Urinary bladder (tissue), 4 donors: ENCODE results near the gene ARMC2. TPM values are rescaled to one million over a fixed set of nuclear protein-coding genes. Genes with fewer than 3 reads are reported as not detected.
"Not testable (repeated sequence)": the region's sequence is repeated elsewhere in the genome, so short reads cannot be mapped to it uniquely, and the experiment has no call there.

Source experiments
- DNase-seq: peaks from one replicate; pipeline ENCODE4 v3.0.0-alpha.2; 2015; ENCODE audit errors: extremely low spot score
- H3K27ac ChIP-seq: one replicate; pipeline ENCODE4 v1.5.1; 2013; ENCODE audit warnings: low read depth, mild to moderate bottlenecking, moderate library complexity
- H3K36me3 ChIP-seq: one replicate; pipeline ENCODE4 v1.6.1; 2013; ENCODE audit warnings: mild to moderate bottlenecking, moderate library complexity; ENCODE audit not compliant: insufficient read depth
- H3K4me1 ChIP-seq: one replicate; pipeline ENCODE4 v1.6.1; 2013; ENCODE audit warnings: mild to moderate bottlenecking, moderate library complexity; ENCODE audit not compliant: insufficient read depth
- H3K4me3 ChIP-seq: one replicate; pipeline ENCODE4 v1.5.1; 2013; ENCODE audit warnings: low read depth, low read length
- WGBS: extraction: QIAGEN DNeasy Blood & Tissue Kit; methylation state at CpG from one replicate; pipeline ENCODE4 v1.1.7; 2013; 5-methylcytosine and 5-hydroxymethylcytosine counted together
- polyA plus RNA-seq: library from polyadenylated mRNA; stranded (reverse); fragments of 200-250 nt; gene quantifications from one replicate; pipeline ENCODE4 v1.2.3, GENCODE V29; 2013
- total RNA-seq: library from RNA; depleted of rRNA; stranded (reverse); fragments of >200 nt; gene quantifications from one replicate; pipeline ENCODE4 v1.2.3, GENCODE V29; 2014
- donor health status: healthy with polysubstance abuse.
- donor health status: healthy.

Gene ARMC2
- total and polyA plus RNA-seq, 2 donors, result 2.4 to 7.2 TPM

DNA sequence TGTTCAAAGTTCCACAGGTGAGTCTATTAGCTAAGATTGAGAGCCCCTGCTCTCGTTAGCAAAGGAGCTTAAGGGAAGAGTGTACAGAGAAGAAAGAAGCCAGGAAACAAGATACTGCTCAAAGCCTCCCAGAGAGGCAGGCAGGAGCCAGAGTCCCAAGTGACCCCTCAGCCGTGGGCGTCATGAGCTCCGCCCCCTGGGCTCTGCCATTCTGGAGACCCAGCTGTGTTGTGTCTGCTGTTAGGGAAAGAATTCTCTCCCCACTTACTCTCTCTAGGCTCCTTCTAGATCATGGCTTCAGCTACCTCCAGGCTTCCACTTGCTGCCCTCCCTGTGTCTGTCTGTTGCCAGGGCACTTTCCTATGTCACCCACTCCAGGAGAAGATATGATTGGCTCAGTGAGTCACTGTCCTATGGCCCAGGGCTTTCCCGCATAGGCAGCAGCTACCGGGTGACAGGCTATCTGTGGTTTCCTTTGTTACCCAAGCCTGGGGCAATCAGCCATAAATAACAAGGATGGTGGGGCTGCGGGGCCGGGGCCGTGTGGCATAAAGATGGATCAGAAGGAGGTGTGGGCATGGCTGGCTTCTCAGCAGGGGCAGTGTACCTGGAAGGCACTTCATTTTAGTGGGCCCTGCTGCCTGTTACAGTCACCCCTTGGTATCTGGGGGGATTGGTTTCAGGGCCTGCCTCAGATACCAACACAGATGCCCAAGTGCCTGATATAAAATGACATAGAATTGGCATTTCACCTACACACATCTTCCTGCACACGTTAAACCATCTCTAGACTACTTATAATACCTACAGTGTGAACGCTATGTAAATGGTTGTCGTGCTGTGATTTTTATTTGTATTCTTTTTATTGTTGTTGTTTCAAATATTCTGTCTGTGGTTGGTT, 118.9 kb downstream of the ARMC2 start:
- no peak overlapping the region for H3K27ac ChIP-seq

DNA sequence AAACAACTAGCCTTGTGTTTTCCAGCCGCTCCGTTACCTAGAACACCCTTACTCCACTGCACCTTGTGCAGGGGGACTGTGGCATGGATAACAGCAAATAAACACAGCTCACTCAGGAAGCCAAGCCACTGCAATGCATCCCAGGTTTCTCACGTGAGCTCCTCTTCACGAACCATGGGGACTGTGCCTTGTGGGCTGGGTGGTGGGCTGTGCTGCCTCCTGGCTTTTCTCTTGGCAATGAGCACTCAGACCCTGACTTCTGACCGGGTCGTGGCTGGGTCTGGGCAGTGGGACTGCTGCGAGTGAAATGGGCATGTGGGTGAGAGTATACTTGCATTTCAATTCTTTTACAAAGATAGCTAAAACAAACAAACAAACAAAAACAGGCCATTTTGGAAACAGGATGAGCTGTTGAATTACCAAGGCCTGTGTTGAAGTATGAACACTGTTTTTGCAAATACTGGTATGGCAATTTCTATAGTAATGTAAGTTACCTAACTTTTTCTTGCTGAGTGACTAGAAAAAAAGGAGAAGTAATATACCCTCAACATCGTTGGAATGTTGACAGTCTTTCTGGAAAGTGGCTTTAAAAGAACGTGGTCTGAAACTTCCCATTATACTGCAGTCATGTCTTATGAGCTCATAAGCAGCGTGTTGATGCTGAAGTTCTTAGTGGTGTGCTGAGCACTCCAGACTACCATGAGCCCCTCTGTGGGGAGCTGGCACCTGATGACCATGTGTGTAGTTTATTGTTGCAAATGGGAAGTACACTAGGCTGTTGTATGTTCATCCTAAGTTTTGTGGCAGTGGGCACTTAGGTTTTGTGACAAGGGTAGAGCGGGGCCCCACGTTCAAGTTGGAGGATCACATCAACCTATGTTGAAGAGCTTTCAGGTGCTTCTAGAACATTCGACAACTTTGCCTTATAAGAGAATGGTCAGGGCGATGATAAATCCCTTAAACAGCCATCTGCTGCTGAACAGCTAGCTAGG, 120.4 kb downstream of the ARMC2 start:
- H3K36me3 ChIP-seq, result no peaks in the 10 kb centered on the region
- H3K4me1 ChIP-seq, result no peaks in the 10 kb centered on the region
- DNase-seq, result no peak
- WGBS, result 85% methylated on average over 14 of the region's 14 CpGs
- H3K27ac ChIP-seq, result no peak overlapping the region
- H3K4me3 ChIP-seq, result no peak overlapping the region

More for the DNA sequence above, 118.9 kb downstream of the ARMC2 start:
- Histone ChIP-seq H3K36me3 (no peaks in the 10 kb centered on the region), H3K4me3 (no peak overlapping the region), H3K4me1 (no peaks in the 10 kb centered on the region)
- 69% methylated on average over 12 of the region's 12 CpGs for WGBS
- no peak for DNase-seq

DNA sequence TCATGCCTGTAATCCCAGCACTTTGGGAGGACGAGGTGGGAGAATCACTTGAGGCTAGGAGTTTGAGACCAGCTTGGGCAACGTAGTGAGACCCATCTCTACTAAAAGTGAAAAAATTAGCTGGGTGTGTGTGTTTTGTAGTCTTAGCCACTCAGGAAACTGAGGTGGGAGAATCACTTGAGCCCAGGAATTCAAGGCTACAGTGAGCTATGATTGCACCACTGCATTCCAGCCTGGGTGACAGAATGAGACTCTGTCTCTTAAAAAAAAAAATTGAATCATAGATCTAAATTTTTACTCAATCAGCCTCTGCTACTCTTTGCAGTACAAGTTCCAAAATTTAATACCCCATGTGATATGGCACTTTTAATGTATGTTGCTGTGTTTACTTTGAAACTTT, 121.6 kb downstream of the ARMC2 start:
- H3K4me3 ChIP-seq, result no peak overlapping the region
- no peak for DNase-seq
- no peak overlapping the region for H3K27ac ChIP-seq
- H3K36me3 ChIP-seq, result no peaks in the 10 kb centered on the region
- no peaks in the 10 kb centered on the region for H3K4me1 ChIP-seq
- 92% methylated on average over 2 of the region's 2 CpGs for WGBS

DNA sequence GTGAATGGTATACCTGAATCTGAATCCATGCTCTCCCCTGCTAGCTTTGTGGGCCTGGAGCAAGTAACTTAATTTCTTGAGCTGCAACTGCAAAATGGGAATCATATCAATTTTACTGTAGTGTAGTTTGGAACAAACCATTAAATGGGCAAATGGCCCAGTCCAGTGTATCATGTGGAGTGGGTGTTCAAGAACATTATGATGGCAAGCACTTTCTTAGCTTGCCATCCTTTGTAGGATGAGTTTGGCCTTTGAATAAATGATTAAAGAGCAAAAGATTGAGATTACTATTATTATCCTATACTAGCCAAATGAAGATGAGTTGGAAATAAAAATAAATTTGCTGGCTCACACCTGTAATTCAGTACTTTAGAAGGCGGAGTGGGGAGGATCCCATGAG, 126.0 kb downstream of the ARMC2 start:
- Histone ChIP-seq H3K4me1 (no peaks in the 10 kb centered on the region), H3K36me3 (no peaks in the 10 kb centered on the region), H3K4me3 (no peak overlapping the region), H3K27ac (no peak overlapping the region)
- 95% methylated on average over 1 of the region's 1 CpG for WGBS
- DNase-seq, result no peak

DNA sequence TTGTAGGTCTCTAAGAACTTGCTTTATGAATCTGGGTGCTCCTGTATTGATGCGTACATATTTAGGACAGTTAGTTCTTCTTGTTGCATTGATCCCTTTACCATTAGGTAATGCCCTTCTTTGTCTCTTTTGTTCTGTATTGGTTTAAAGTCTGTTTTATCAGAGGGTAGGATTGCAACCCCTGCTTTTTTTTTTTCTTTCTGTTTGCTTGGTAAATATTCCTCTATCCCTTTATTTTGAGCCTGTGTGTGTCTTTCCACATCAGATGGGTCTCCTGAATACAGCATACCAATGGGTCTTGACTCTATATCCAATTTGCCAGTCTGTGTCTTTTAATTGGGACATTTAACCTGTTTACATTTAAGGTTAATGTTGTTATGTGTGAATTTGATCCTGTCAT, 130.4 kb downstream of the ARMC2 start:
- H3K4me3 ChIP-seq, DNase-seq, H3K4me1 ChIP-seq, H3K36me3 ChIP-seq, H3K27ac ChIP-seq: not testable (repeated sequence)
- 98% methylated on average over 1 of the region's 1 CpG for WGBS

DNA sequence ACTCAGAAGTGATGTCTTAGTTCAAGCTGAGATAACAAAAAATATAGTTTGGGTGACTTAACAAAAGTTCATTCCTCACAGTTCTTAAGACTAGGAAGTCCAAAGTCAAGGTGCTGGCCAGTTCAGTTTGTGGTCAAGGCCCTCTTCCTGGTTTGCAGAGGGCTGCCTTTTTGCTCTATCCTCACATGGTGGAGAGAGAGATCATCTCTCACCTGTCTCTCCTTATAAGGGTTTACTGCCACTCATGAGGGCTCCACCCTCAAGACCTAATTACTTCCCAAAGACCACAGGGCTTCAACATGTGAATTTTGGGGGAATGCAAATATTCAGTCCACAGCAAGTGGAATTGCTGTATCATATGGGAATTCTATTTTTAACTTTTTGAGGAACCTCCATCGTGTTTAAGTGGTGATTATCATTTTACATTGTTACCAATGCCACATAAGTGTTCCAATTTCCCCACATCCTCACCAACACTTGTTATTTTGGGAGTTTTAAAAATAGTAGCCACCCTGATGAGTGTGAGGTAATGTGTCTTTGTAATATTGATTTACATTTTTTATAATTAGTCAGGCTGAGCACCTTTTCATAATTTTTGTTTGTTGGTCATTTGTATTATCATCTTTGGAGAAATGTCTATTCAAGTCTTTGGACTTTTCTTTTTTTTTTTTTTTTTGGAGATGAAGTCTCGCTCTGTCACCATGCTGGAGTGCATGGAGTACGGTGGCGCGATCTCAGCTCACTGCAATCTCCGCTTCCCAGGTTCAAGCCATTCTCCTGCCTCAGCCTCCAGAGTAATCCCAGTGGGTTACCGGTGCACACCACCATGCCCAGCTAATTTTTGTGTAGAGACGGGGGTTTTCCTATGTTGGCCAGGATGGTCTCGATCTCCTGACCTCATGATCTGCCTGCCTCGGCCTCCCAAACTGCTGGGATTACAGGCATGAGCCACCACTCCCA, 134.2 kb downstream of the ARMC2 start:
- 95% methylated on average over 10 of the region's 10 CpGs for WGBS
- Histone ChIP-seq H3K4me3 (no peak overlapping the region), H3K4me1 (no peaks in the 10 kb centered on the region), H3K36me3 (peaks cover 1% of the 10 kb centered on the region), H3K27ac (no peak overlapping the region)
- no peak for DNase-seq

DNA sequence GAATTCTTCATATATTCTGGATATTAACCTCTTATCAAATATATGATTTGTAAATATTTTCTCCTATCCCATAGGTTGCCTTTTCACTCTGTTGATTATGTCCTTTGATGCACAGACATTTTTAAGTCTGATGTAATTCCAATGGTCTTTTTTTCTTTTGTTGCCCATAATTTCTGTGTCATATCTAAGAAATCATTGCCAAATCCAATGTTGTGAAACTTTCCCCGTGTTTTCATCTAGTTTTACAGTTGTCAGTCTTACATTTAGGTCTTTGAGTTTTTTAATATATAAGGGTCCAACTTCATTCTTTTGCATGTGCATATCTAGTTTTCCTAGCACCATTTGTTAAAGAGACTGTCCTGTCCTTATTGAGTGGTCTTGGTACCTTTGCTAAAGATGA, 134.9 kb downstream of the ARMC2 start:
- no peak overlapping the region for H3K4me3 ChIP-seq
- H3K36me3 ChIP-seq, result peaks cover 1% of the 10 kb centered on the region
- no peaks in the 10 kb centered on the region for H3K4me1 ChIP-seq
- no peak overlapping the region for H3K27ac ChIP-seq
- 86% methylated on average over 1 of the region's 1 CpG for WGBS
- no peak for DNase-seq

DNA sequence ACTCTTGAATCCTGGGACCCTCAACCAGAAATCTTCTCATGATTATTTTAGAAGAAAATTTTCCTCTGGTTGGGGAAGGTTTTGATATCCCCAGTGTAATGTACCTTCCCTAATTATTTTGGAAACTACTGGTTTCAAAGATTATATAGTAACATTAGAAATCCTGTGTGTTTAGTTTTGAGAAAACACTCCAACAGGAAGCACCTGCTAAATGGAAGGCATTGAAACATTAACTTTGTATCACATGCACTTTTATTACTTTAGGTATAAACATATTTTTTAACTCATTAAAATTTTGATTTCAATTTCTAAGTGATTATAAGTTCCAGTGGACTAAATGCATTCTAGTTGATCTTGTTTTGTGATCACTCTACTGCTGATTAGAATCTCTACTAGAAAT, 137.1 kb downstream of the ARMC2 start:
- H3K4me3 ChIP-seq, result no peak overlapping the region
- no peak overlapping the region for H3K27ac ChIP-seq
- DNase-seq, result no peak
- H3K4me1 ChIP-seq, result no peaks in the 10 kb centered on the region
- peaks cover 3% of the 10 kb centered on the region for H3K36me3 ChIP-seq

DNA sequence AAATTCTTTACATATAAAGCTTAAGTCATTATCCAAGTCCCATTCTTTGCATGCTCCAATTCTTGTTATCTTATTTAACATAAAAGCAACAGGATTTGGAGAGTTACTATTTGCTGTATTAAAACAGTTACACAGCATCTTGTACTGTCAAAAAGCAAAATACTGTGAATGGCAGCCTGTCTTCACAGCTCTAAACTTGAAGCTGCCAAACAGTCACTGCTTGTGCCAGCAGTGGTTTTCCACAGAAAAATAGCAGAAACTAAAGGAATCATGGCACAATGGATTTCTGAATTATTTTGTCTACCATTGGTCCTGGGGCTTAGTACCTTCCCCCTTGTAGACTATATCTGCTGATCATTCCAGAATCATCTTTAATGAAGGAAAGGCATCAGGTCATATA, 138.9 kb downstream of the ARMC2 start:
- no peak overlapping the region for H3K27ac ChIP-seq
- no peak for DNase-seq
- no peak overlapping the region for H3K4me3 ChIP-seq
- H3K36me3 ChIP-seq, result peaks cover 4% of the 10 kb centered on the region
- no peaks in the 10 kb centered on the region for H3K4me1 ChIP-seq

DNA sequence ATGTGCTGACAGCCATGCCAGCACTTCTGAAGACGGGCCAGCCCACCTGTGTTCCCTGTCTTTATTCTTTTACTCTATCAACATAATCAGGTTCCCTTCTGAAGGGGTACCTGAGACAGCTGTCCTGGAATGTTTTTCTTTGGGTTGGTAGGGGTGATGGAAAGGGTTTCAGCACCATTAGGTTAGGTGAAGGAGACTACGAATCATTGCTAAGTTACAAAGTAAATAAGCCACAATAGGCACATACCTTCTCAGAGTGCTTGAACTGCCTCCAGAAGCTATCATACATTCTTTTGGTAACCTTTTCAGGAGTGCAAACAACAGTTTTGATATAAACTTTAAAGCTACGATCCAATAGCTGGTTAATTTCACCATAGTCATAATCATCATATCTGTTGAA, 140.1 kb downstream of the ARMC2 start:
- H3K27ac ChIP-seq, result no peak overlapping the region

DNA sequence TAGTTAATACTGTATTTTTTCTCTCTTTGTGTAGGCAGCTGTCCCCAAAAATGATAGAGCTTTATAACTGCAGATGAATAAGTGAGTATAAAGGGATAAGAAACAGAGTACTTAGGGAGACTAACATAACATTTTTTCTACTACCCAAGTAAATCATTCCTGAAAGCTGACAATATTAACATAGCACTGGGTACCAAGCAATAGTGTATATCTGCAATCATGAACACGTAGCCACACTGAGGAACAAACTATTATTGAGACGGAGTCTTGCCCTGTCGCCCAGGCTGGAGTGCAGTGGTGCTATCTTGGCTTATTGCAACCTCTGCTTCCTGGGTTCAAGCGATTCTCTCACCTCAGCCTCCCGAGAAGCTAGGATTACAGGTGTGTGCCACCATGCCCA, 140.5 kb downstream of the ARMC2 start:
- H3K27ac ChIP-seq, result no peak overlapping the region
- DNase-seq, result no peak
- 94% methylated on average over 5 of the region's 5 CpGs for WGBS
- H3K4me1 ChIP-seq, result no peaks in the 10 kb centered on the region
- no peak overlapping the region for H3K4me3 ChIP-seq
- peaks cover 9% of the 10 kb centered on the region for H3K36me3 ChIP-seq

More for the DNA sequence above, 140.1 kb downstream of the ARMC2 start:
- DNase-seq, result no peak
- H3K4me1 ChIP-seq, result no peaks in the 10 kb centered on the region
- WGBS, result 82% methylated on average over 3 of the region's 3 CpGs
- peaks cover 7% of the 10 kb centered on the region for H3K36me3 ChIP-seq
- no peak overlapping the region for H3K4me3 ChIP-seq

DNA sequence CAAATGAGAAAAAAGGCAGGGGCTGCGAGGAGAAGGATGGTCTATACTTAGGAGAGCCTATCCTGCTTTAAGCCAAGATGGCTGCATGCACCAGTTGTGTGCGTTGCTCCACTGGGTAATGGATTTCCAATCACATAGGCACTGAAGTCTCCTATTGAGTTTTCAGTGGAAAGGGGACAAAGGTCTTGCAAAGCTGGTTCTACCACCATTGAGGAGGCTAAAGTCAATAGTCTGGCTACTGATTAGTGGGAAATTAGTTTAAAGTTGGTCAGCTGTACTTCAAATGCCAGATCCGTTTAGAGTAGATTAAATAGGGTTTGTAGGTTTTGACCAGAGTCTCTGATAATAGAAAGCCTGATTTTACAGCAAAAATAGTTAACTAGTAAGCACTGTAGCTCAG, 141.5 kb downstream of the ARMC2 start:
- Histone ChIP-seq H3K4me1 (no peaks in the 10 kb centered on the region), H3K4me3 (no peak overlapping the region), H3K36me3 (peaks cover 10% of the 10 kb centered on the region), H3K27ac (no peak overlapping the region)
- no peak for DNase-seq
- 91% methylated on average over 3 of the region's 3 CpGs for WGBS

DNA sequence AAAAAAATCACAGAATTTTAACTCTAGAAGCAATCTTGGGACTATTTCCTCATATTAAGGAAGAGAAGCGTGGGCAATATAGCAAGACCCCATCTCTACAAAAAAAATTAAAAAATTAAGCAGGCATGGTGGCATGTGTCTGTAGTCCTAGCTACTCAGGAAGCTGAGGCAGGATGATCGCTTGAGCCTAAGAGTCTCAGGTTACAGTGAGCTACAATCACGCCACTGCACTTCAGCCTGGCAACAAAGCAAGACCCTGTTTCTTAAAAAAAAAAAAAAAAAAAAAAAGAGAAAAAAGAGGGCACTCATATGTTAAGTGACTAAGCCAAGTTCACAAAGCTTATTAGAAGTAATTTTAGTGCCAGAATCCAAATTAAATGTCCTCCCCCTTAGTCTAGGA, 145.7 kb downstream of the ARMC2 start:
- no peak for DNase-seq
- H3K36me3 ChIP-seq, result peaks cover 11% of the 10 kb centered on the region

More for the DNA sequence above, 145.7 kb downstream of the ARMC2 start:
- Histone ChIP-seq H3K4me1 (no peaks in the 10 kb centered on the region), H3K27ac (no peak overlapping the region), H3K4me3 (no peak overlapping the region)
- 88% methylated on average over 3 of the region's 3 CpGs for WGBS
